Measurements from ENCODE around the gene ALK.

DNA sequence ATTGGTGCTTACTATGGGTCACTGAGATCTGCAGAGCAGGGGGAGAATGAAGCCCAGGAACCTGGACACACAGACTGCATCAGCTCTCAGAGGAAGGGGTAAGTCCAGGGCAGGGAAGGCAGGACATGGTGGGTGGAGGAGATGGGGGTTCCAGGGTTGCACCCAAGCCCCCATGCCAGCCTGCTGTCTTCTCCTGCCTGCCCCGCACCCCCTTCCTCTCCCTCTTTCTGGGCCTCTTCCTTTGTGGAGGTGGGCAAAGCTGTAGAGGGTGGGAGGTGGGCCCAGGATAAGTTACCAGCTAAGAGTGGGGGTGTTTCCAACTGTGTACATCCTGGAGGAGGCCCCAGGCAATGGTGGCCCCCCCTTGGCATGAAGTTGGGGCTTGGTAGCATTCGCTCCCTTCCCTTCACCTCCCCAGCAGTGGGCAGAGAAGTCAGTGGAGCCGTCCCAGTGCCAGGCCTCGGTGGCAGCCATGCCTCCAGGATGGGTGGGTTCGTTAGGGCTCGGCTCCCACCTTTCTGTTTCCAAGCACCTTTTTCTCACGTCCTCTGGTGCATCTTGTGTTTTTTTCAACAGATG lies 674.0 kb downstream of the ALK start:
- no peak for TF ChIP-seq POLR2AphosphoS5 (IDR thresholded peaks at IDR 0.05)
- TF ChIP-seq, protein P1, sequence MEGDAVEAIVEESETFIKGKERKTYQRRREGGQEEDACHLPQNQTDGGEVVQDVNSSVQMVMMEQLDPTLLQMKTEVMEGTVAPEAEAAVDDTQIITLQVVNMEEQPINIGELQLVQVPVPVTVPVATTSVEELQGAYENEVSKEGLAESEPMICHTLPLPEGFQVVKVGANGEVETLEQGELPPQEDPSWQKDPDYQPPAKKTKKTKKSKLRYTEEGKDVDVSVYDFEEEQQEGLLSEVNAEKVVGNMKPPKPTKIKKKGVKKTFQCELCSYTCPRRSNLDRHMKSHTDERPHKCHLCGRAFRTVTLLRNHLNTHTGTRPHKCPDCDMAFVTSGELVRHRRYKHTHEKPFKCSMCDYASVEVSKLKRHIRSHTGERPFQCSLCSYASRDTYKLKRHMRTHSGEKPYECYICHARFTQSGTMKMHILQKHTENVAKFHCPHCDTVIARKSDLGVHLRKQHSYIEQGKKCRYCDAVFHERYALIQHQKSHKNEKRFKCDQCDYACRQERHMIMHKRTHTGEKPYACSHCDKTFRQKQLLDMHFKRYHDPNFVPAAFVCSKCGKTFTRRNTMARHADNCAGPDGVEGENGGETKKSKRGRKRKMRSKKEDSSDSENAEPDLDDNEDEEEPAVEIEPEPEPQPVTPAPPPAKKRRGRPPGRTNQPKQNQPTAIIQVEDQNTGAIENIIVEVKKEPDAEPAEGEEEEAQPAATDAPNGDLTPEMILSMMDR (IDR thresholded peaks at IDR 0.05) = no peak
